ENCODE measurements around the gene KIF26A.

- TF ChIP-seq CTCF (IDR thresholded peaks at IDR 0.05; ENCODE audit: insufficient read depth, low read depth, low read length) (no peak), EZH2 (IDR thresholded peaks at IDR 0.05; ENCODE audit: insufficient read depth, low read length) (no peak)
Measured at GRCh38 chr14:104215706-104216334, 77.4 kb downstream of the KIF26A start.

Measured in astrocyte (in vitro differentiated cells and primary cell).